Activated CD8-positive, alpha-beta memory T cell treated with anti-CD3 and anti-CD28 coated beads, Interleukin-2, amount 10 ng/mL, durations not matched to agents 7 days and 5 days (primary cell): ENCODE data around the gene HOXD10. TPM values are rescaled to one million over a fixed set of nuclear protein-coding genes. Genes with fewer than 3 reads are reported as not detected.

ENCODE experiments used
- ATAC-seq: fragments of 150-1000 bp; cut with Tn5 transposase; one replicate; pipeline ENCODE4 v1.10.0; 2021; ENCODE audit warnings: moderate library complexity
- CTCF ChIA-PET: fragments of 350-600 bp; sonication (Branson Sonifier 250); formaldehyde crosslinking; loops from one replicate; lab custom pipeline; 2021; ENCODE audit warnings: antibody characterized with exemption; lab: Charles Lee
- DNase-seq: peaks from one replicate; pipeline ENCODE4 v3.0.0-alpha.2; 2020
- H3K27ac Mint-ChIP-seq: one replicate; pipeline ENCODE4 v1.8.0; 2021; ENCODE audit warnings: mild to moderate bottlenecking, mixed read lengths
- H3K27me3 Mint-ChIP-seq: one replicate; pipeline ENCODE4 v1.8.0; 2021; ENCODE audit warnings: mixed read lengths
- H3K36me3 Mint-ChIP-seq: one replicate; pipeline ENCODE4 v1.8.0; 2021; ENCODE audit warnings: mild to moderate bottlenecking, mixed read lengths
- H3K4me1 Mint-ChIP-seq: one replicate; pipeline ENCODE4 v1.8.0; 2021; ENCODE audit warnings: mixed read lengths
- H3K4me3 Mint-ChIP-seq: one replicate; pipeline ENCODE4 v1.8.0; 2021; ENCODE audit warnings: mild to moderate bottlenecking, moderate library complexity, mixed read lengths
- H3K9me3 Mint-ChIP-seq: one replicate; pipeline ENCODE4 v1.8.0; 2022; ENCODE audit warnings: low read depth, mixed read lengths
- total RNA-seq, 2 experiments: library from RNA; stranded (reverse); gene quantifications; one replicate each; pipeline ENCODE4 v1.2.3, GENCODE V29; 2021

HOXD10 gene
- total RNA-seq, 2 experiments from 2014 or later = not detected

DNA sequence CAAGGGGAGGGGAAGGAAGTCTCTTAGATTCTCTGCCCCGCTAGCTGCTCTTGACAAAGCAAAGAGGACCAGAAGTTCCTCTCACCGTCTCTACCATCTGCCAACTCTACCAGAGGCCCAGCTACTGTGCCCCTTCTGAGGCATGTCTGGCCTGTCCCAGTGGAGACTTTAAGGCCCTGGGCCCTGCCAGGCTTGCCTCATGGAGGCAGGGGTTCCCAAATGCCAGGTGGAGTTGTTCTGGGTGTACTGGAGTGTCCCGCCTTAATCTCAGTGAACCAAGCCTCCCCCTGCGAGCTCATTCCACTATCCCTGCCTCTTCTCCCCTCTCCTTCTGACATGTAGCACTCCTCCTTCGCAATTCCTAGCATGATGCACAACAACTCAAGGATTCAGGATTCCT lies 14.7 kb upstream of the HOXD10 start:
- Mint-ChIP-seq H3K4me1 (peaks cover 11% of the 10 kb centered on the region), H3K9me3 (no peaks in the 10 kb centered on the region), H3K4me3 (no peak overlapping the region), H3K36me3 (peaks cover 3% of the 10 kb centered on the region), H3K27ac (no peak overlapping the region), H3K27me3 (peaks cover 94% of the 10 kb centered on the region)
- DNase-seq (no peak), ATAC-seq (no peak)
- CTCF ChIA-PET = interaction anchor here (0.7 to 1.4 kb wide), 4 partner anchors 18 to 536 kb away, joined by 3 read pairs; no protein-coding TSS in a partner anchor

GRCh38 chr2:176102309-176102866 lies 14.2 kb upstream of the HOXD10 start:
- Mint-ChIP-seq H3K27ac (no peak overlapping the region), H3K4me3 (no peak overlapping the region), H3K27me3 (peaks cover 93% of the 10 kb centered on the region), H3K4me1 (peaks cover 11% of the 10 kb centered on the region), H3K9me3 (no peaks in the 10 kb centered on the region), H3K36me3 (peaks cover 3% of the 10 kb centered on the region)
- CTCF ChIA-PET = interaction anchor here (0.7 to 1.4 kb wide), 4 partner anchors 18 to 536 kb away, joined by 3 read pairs; no protein-coding TSS in a partner anchor
- DNase-seq (no peak), ATAC-seq (no peak)

- ATAC-seq (no peak), DNase-seq (no peak)
- peaks cover 3% of the 10 kb centered on the region for H3K36me3 Mint-ChIP-seq
- H3K4me3 Mint-ChIP-seq = no peak overlapping the region
- H3K27ac Mint-ChIP-seq = no peak overlapping the region
- H3K4me1 Mint-ChIP-seq = peaks cover 6% of the 10 kb centered on the region
- CTCF ChIA-PET = interaction anchor here (0.9 to 1.4 kb wide), 4 partner anchors 17 to 37 kb away, joined by 3 read pairs; no protein-coding TSS in a partner anchor
- no peaks in the 10 kb centered on the region for H3K9me3 Mint-ChIP-seq
- H3K27me3 Mint-ChIP-seq = peaks cover 85% of the 10 kb centered on the region
These were observed 13.4 kb upstream of the HOXD10 start for GRCh38 chr2:176103194-176103593.

- Mint-ChIP-seq H3K4me1 (peaks cover 6% of the 10 kb centered on the region), H3K36me3 (peaks cover 4% of the 10 kb centered on the region), H3K27ac (no peak overlapping the region), H3K27me3 (peaks cover 82% of the 10 kb centered on the region), H3K4me3 (no peak overlapping the region), H3K9me3 (no peaks in the 10 kb centered on the region)
- DNase-seq = no peak
- ATAC-seq = no peak
- CTCF ChIA-PET = interaction anchor here (0.9 to 1.0 kb wide), 3 partner anchors 11 to 36 kb away, joined by 3 read pairs; partner anchors contain the start of gene HOXD13
These were observed 12.7 kb upstream of the HOXD10 start for GRCh38 chr2:176103742-176104315.

DNA sequence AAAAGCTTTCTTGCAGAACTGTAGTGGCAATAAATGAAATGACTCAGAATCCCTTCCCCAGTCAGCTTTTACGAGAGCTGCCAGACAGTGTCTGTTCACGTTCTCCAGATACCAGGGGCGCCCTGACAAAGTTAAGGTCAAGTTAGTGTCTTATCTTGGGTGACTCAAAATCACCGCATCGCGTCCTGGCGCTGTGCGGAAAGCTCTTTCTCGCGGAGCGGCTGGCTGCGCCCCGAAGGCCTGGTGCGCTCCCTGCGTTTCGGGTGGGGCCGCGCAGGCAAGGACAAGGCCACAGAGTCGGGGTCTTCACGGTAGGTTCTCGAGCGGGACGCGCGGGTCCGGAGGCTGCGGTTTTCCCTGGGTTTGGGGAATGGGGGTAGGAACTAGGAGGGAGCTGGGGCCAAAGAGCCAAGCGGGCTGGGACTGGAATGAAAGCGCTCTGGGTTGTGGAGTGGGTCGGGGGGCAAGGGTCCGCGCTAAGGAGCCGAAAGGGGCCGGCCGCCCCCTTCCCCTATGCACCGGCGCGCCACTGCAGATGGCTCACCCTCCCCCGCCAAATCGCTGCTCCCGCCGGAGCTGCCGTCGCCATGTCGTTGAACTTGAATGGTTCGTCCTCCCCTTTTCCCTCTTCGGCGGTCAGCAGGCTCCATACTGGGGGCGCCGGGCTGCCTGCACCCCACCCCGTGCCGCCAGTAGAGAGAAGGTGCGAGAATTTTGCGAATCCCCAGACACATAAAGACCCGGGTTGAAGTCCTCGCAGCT lies 12.1 kb upstream of the HOXD10 start:
- DNase-seq (no peak), ATAC-seq (no peak)
- no peaks in the 10 kb centered on the region for H3K9me3 Mint-ChIP-seq
- no peak overlapping the region for H3K4me3 Mint-ChIP-seq
- H3K36me3 Mint-ChIP-seq = peaks cover 5% of the 10 kb centered on the region
- peaks cover 8% of the 10 kb centered on the region for H3K4me1 Mint-ChIP-seq
- H3K27me3 Mint-ChIP-seq = peaks cover 82% of the 10 kb centered on the region
- H3K27ac Mint-ChIP-seq = no peak overlapping the region
- CTCF ChIA-PET = interaction anchor here (0.8 to 1.1 kb wide), 5 partner anchors 12 to 36 kb away, joined by 3 read pairs; partner anchors contain the start of gene HOXD13

DNA sequence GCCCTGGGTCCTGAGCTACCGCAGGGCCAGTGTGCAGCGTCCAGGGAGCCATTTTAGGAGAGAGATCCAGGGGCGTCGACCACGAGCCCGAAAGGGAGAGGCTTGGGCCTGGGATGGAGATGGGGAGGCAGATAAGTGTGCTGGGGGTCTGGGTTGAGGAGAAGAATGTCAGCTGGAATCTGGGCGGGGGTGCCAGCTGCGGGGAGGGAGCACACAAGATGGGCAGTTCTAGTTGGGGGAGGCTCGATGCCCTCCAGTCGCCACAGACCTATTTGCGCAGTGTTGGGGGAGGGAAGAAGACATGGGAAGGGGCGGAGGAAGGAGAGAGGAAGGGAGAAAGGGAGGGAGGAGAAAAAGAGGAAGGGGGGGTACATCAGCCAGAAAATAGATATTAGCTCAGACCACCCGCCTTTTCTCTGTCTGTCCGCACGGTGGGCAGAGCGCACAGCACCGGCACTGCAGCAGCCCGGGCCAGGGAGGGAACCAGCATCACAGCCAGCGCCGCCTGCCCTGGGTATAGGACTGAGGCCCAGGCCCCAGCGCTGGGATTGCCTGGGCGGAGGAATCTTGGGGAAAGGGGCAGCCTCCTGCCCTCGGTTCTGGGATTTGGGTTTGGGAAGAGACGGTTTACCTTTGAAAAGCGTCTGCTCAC lies 11.4 kb upstream of the HOXD10 start:
- Mint-ChIP-seq H3K27ac (no peak overlapping the region), H3K4me1 (peaks cover 8% of the 10 kb centered on the region), H3K4me3 (no peak overlapping the region), H3K36me3 (peaks cover 5% of the 10 kb centered on the region), H3K27me3 (peaks cover 85% of the 10 kb centered on the region), H3K9me3 (no peaks in the 10 kb centered on the region)
- CTCF ChIA-PET = interaction anchor here (0.8 to 1.1 kb wide), 2 partner anchors 17 to 21 kb away, joined by 3 read pairs; no protein-coding TSS in a partner anchor
- DNase-seq (no peak), ATAC-seq (no peak)

DNA sequence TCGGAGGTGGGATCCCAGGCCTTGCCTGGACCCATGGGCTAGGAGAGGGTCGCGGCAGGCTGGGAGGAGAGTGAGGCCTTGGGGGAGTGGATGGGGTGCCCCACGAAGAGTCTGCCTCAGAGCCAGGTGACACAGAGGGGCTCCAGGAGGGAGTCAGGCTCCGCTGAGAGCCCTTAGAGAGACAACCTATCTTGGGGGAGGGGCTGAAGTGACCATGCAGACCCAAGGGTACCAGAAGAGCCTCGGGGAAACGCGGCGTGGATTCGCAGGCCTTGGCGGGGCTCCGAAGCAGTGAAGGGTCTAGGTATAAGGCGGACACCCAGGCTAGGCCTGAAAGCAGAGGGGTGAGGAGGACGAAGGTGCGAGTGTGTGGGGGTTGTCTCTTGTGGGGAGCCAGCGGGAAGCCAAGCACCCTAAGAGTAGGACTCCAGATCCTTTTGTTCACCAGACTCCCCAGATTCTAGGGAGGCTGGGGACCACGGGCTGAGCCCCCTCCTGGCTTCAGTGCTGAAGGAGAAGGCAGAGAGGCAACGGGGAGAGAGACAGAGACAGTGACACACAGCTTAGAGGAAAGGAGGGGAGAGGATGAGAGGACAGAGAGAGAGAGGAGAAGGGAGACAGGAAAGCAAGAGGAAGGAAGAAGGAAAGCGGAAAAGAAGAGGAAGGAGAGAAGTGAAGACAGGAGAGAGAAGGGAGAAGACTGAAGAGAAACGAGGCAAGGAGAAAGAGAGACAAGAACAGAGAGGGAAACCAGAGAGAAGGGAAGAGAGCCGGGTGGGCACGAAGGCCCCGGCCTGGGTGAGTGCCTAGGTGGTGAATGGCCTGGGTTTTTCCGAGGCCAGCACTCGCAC lies 10.6 kb upstream of the HOXD10 start:
- Mint-ChIP-seq H3K36me3 (peaks cover 5% of the 10 kb centered on the region), H3K27me3 (peaks cover 85% of the 10 kb centered on the region), H3K4me3 (peak overlapping the region; percentile 23), H3K9me3 (no peaks in the 10 kb centered on the region), H3K27ac (peak overlapping the region; percentile 75), H3K4me1 (peaks cover 8% of the 10 kb centered on the region)
- DNase-seq = no peak
- no peak for ATAC-seq
- CTCF ChIA-PET = no interaction called here

DNA sequence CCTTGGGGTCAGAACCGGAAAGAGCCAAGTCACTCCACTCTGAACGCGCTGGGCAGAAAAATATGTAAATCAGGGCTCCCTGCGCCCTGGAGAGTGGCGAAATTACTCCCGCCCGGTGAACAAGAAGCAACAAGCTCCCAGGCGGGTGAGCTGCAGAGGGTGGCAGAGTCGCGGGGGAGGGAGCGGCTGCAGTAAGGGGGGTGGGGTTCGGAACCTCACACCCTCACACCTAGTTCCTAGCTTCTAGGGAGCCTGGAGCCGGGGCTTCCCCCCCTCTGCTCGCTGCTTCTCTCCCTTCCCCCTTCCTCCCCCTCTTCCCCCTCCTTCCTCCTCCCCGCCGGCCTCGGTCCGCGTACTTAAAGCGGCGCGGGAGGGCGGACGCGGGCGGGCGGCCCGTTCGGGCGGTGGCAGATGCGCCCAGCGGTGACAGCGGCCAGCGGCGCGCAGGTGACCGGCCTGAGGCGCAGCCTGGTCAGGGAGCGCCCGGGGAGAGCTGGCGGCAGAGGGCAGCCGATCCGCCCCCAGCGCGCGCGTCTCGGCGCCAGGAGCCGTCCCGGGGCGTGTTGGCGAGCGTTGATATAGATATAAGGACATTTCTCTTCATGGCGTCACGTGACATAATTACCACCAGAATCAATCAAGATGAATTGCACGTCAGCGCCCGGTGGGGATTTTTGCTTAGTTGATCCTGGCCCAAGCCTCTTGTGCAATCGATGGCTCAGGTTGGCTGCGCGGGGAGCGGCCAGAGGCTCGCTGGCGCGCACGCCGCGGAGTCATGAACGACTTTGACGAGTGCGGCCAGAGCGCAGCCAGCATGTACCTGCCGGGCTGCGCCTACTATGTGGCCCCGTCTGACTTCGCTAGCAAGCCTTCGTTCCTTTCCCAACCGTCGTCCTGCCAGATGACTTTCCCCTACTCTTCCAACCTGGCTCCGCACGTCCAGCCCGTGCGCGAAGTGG lies 9.7 kb upstream of the HOXD10 start, which contains the start of gene HOXD11:
Gene HOXD11 (plus strand): TSS at position 700 of the 959 bp plus-strand sequence. CDS start 76 bp downstream, at position 776.
- H3K9me3 Mint-ChIP-seq = no peaks in the 10 kb centered on the region
- H3K4me3 Mint-ChIP-seq = peak within 1 kb of the TSS; percentile 23
- H3K4me1 Mint-ChIP-seq = peaks cover 10% of the 10 kb centered on the region
- peaks cover 5% of the 10 kb centered on the region for H3K36me3 Mint-ChIP-seq
- peak within 1 kb of the TSS; percentile 75 for H3K27ac Mint-ChIP-seq
- peaks cover 85% of the 10 kb centered on the region for H3K27me3 Mint-ChIP-seq
- ATAC-seq (no peak), DNase-seq (no peak)
- CTCF ChIA-PET = no interaction called here

- H3K4me3 Mint-ChIP-seq = no peak overlapping the region
- CTCF ChIA-PET = no interaction called here
- DNase-seq = no peak
- ATAC-seq = no peak
- H3K36me3 Mint-ChIP-seq = peaks cover 5% of the 10 kb centered on the region
- peaks cover 10% of the 10 kb centered on the region for H3K4me1 Mint-ChIP-seq
- H3K9me3 Mint-ChIP-seq = no peaks in the 10 kb centered on the region
- H3K27me3 Mint-ChIP-seq = peaks cover 85% of the 10 kb centered on the region
- no peak overlapping the region for H3K27ac Mint-ChIP-seq
These were observed 8.8 kb upstream of the HOXD10 start for GRCh38 chr2:176107731-176108181.

DNA sequence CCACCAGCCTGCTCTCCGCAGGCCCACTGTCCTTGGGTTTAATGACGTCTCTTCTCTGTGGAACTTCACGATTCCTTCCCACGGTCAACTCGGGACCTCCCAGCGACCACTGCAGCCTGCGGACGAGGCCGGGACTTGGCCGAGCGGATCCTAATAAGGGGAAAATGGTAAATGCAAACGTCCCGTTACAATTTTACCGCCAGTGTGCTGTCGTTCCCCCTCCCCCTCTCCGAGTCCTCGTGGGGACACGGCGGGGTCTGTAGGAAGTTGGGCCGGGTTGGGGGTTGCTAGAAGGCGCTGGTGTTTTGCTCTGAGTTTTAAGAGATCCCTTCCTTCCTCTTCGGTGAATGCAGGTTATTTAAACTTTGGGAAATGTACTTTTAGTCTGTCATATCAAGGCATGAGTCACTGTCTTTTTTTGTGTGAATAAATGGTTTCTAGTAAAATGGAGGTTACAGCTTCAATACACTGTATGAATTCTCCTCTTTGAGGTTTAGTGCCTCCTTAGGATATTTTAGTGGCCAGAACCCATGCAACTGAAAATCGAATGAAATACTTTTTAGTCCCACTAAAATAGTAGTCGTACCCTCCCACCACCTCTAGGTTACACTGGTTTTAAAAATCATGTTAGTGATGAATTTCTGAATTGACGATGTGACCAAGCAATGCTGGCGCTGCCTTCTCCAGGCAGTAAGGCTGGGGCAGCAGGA lies 7.2 kb upstream of the HOXD10 start:
- ATAC-seq = no peak
- Mint-ChIP-seq H3K27ac (peak overlapping the region; percentile 41), H3K9me3 (no peaks in the 10 kb centered on the region), H3K4me1 (peaks cover 10% of the 10 kb centered on the region), H3K4me3 (peak overlapping the region; percentile 10), H3K27me3 (peaks cover 85% of the 10 kb centered on the region), H3K36me3 (peaks cover 5% of the 10 kb centered on the region)
- CTCF ChIA-PET = interaction anchor here (0.8 to 1.6 kb wide), 4 partner anchors 22 to 60 kb away, joined by 3 to 4 read pairs (median 4); no protein-coding TSS in a partner anchor
- no peak for DNase-seq

GRCh38 chr2:176109946-176110345 lies 6.6 kb upstream of the HOXD10 start:
- H3K27me3 Mint-ChIP-seq = peaks cover 85% of the 10 kb centered on the region
- DNase-seq (no peak), ATAC-seq (no peak)
- peaks cover 5% of the 10 kb centered on the region for H3K36me3 Mint-ChIP-seq
- CTCF ChIA-PET = interaction anchor here (0.8 to 2.2 kb wide), 10 partner anchors 12 to 805 kb away, joined by 3 to 8 read pairs (median 3); no protein-coding TSS in a partner anchor
- H3K4me3 Mint-ChIP-seq = no peak overlapping the region
- H3K27ac Mint-ChIP-seq = peak overlapping the region; percentile 22
- H3K4me1 Mint-ChIP-seq = peaks cover 10% of the 10 kb centered on the region
- H3K9me3 Mint-ChIP-seq = no peaks in the 10 kb centered on the region
